ENCODE results near the gene GLCCI1. TPM values are rescaled to one million over a fixed set of nuclear protein-coding genes. Genes with fewer than 3 reads are reported as not detected.
A peak's percentile ranks its signal among the peaks of the same experiment; 100 is the strongest.
"Not testable (repeated sequence)": the region's sequence is repeated elsewhere in the genome, so short reads cannot be mapped to it uniquely, and the experiment has no call there.

GLCCI1 gene
- total RNA-seq, 2 donors from 2014 or later, result 5.8 to 15.6 TPM

DNA sequence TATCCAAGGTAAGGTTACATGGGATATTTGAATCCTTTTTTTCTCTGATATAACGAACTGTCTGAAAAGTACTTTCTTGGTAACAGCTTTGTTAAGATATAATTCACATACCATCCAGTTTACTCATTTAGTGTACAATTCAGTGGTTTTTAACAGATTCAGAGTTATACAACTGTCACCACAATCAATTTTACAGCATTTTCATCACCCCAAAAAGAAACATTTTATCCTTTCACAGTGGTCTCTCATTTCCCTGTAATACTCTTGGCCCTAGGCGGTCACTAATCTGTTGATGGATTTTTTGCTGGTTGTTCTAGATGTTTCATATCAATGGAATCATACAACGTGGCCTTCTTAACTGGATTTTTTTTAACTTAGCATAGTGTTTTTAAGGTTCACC is 91.6 kb downstream of the GLCCI1 start:
- H3K4me3 ChIP-seq, result no peak overlapping the region
- H3K4me1 ChIP-seq (ENCODE audit: control insufficient read depth in 1 of 2, low read depth in 2 of 2), result peaks cover 0 to 8% of the 10 kb centered on the region in 2 donors
- H3K27ac ChIP-seq, result no peak overlapping the region
- H3K27me3 ChIP-seq (replicated peaks; ENCODE audit: insufficient read depth), result no peaks in the 10 kb centered on the region
- no peaks in the 10 kb centered on the region for H3K9me3 ChIP-seq
- ATAC-seq (ENCODE audit: insufficient number of reproducible peaks, low FRiP score, low read depth), result no peak
- no peaks in the 10 kb centered on the region for H3K36me3 ChIP-seq
- DNase-seq (ENCODE audit: low spot score), result no peak
- TF ChIP-seq, protein P1, sequence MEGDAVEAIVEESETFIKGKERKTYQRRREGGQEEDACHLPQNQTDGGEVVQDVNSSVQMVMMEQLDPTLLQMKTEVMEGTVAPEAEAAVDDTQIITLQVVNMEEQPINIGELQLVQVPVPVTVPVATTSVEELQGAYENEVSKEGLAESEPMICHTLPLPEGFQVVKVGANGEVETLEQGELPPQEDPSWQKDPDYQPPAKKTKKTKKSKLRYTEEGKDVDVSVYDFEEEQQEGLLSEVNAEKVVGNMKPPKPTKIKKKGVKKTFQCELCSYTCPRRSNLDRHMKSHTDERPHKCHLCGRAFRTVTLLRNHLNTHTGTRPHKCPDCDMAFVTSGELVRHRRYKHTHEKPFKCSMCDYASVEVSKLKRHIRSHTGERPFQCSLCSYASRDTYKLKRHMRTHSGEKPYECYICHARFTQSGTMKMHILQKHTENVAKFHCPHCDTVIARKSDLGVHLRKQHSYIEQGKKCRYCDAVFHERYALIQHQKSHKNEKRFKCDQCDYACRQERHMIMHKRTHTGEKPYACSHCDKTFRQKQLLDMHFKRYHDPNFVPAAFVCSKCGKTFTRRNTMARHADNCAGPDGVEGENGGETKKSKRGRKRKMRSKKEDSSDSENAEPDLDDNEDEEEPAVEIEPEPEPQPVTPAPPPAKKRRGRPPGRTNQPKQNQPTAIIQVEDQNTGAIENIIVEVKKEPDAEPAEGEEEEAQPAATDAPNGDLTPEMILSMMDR (IDR thresholded peaks at IDR 0.05), result no peak

DNA sequence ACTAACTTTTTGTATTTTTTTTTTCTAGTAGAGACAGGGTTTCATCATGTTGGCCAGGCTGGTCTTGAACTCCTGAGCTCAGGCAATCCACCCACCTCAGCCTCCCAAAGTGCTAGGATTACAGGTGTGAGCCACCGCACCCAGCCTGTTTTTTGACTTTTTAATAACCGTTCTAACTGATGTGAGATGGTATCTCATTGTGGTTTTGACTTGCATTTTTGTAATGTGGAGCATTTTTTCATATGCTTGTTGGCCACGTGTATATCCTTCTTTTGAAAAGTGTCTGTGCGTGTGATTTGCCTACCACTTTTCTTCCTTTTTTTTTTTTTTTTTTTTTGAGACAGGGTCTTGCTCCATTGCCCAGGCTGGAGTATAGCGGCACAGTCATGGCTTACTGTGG is 94.7 kb downstream of the GLCCI1 start:
- not testable (repeated sequence) for H3K9me3 ChIP-seq; H3K27me3 ChIP-seq (replicated peaks; ENCODE audit: insufficient read depth); H3K36me3 ChIP-seq; DNase-seq (ENCODE audit: low spot score); H3K4me3 ChIP-seq; H3K27ac ChIP-seq; ATAC-seq (ENCODE audit: insufficient number of reproducible peaks, low FRiP score, low read depth)
- peaks cover 0 to 14% of the 10 kb centered on the region in 2 donors for H3K4me1 ChIP-seq (ENCODE audit: control insufficient read depth in 1 of 2, low read depth in 2 of 2)

DNA sequence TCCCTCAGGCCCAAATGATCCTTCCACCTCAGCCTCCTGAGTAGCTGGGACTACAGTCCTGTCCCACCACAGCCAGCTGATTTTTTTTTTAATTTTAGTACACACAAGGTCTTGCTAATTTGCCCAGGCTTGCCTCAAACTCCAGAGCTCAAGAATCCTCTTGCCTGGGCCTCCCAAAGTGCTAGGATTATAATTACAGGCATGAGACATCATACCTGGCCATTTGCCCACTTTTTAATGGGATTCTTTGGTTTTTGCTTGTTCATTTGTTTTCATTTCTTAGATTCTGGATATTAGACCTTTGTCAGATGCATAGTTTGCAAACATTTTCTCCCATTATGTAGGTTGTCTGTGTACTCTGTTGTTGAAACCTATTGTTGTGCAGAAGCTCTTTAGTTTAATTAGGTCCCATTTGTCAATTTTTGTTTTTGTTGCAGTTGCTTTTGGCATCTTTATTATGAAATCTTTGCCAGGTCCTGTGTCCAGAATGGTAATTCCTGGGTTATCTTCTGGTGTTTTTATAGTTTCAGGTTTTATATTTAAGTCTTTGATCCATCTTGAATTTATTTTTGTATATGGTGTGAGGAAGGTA is 95.2 kb downstream of the GLCCI1 start:
- Histone ChIP-seq H3K4me1 (ENCODE audit: control insufficient read depth in 1 of 2, low read depth in 2 of 2) (peaks cover 0 to 14% of the 10 kb centered on the region in 2 donors), H3K4me3 (no peak overlapping the region), H3K27ac (no peak overlapping the region), H3K27me3 (replicated peaks; ENCODE audit: insufficient read depth) (no peaks in the 10 kb centered on the region), H3K36me3 (no peaks in the 10 kb centered on the region), H3K9me3 (no peaks in the 10 kb centered on the region)
- ATAC-seq (ENCODE audit: insufficient number of reproducible peaks, low FRiP score, low read depth), result no peak
- TF ChIP-seq, protein P1 (IDR thresholded peaks at IDR 0.05), result no peak
- DNase-seq (ENCODE audit: low spot score), result no peak

DNA sequence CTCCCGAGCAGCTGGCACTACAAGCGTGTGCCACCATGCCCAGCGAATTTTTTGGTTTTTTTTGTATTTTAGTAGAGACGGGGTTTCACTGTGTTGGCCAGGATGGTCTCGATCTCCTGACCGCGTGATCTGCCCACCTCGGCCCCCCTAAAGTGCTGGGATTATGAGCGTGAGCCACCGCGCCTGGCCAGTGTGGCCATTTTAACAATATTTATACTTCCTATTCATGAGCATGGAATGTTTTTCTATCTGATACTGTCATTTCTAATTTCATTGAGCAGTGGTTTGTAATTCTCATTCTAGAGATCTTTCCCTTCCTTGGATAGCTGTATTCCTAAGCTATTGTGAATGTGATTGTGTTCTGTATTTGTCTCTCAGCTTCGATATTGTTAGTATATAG is 96.2 kb downstream of the GLCCI1 start:
- DNase-seq (ENCODE audit: low spot score), result no peak
- peak overlapping the region; percentile 70 to 90 for H3K27ac ChIP-seq
- TF ChIP-seq, protein P1 (IDR thresholded peaks at IDR 0.05), result no peak

DNA sequence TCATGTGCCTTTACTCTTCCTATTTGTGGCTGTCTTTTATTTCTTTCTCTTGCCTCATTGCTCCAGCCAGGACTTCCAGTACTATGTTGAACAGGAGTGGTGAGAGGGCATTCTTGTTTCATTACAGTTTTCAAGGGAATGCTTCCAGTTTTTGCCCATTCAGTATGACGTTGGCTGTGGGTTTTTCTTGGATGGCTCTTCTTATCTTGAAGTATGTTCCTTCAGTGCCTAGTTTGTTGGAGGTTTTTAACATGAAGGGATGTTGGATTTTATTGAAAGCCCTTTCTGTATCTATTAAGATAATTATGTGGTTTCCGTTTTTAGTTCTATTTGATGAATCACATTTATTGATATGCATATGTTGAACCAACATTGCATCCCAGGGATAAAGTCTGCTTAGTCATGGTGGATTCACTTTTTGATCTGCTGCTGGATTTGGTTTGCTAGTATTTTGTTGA is 96.8 kb downstream of the GLCCI1 start:
- Histone ChIP-seq H3K36me3 (no peaks in the 10 kb centered on the region), H3K27me3 (replicated peaks; ENCODE audit: insufficient read depth) (no peaks in the 10 kb centered on the region), H3K27ac (peak overlapping the region; percentile 70 to 90), H3K4me1 (ENCODE audit: control insufficient read depth in 1 of 2, low read depth in 2 of 2) (peaks cover 0 to 14% of the 10 kb centered on the region in 2 donors), H3K9me3 (no peaks in the 10 kb centered on the region), H3K4me3 (peak overlapping the region; percentile 58)
- DNase-seq (ENCODE audit: low spot score), result no peak
- TF ChIP-seq, protein P1 (IDR thresholded peaks at IDR 0.05), result no peak
- ATAC-seq (ENCODE audit: insufficient number of reproducible peaks, low FRiP score, low read depth), result peak; percentile 92

More for the DNA sequence above, 96.2 kb downstream of the GLCCI1 start:
- Histone ChIP-seq H3K9me3 (no peaks in the 10 kb centered on the region), H3K4me3 (peak overlapping the region; percentile 58), H3K36me3 (no peaks in the 10 kb centered on the region), H3K4me1 (ENCODE audit: control insufficient read depth in 1 of 2, low read depth in 2 of 2) (peaks cover 0 to 14% of the 10 kb centered on the region in 2 donors), H3K27me3 (replicated peaks; ENCODE audit: insufficient read depth) (no peaks in the 10 kb centered on the region)
- no peak for ATAC-seq (ENCODE audit: insufficient number of reproducible peaks, low FRiP score, low read depth)
